HUES64 (cell line): ENCODE results near the gene FLII.

ENCODE experiments used
- H3K27ac ChIP-seq: 2 replicates; pipeline ENCODE4 v1.7.0; 2013; ENCODE audit warnings: low read depth, low read length, inconsistent platforms
- H3K27me3 ChIP-seq: 2 replicates; pipeline ENCODE4 v1.6.1; 2013; ENCODE audit warnings: mild to moderate bottlenecking, low read length; ENCODE audit not compliant: insufficient read depth
- H3K36me3 ChIP-seq: 2 replicates; pipeline ENCODE4 v1.6.1; 2013; ENCODE audit warnings: mild to moderate bottlenecking, low read length; ENCODE audit not compliant: insufficient read depth
- H3K4me1 ChIP-seq: 2 replicates; pipeline ENCODE4 v1.6.1; 2013; ENCODE audit warnings: mild to moderate bottlenecking, low read length, moderate library complexity; ENCODE audit not compliant: insufficient read depth
- H3K4me3 ChIP-seq: 2 replicates; pipeline ENCODE4 v1.5.1; 2013; ENCODE audit warnings: mild to moderate bottlenecking, low read length, moderate library complexity
- H3K9ac ChIP-seq: 2 replicates; pipeline ENCODE4 v1.6.1; 2013; ENCODE audit warnings: mild to moderate bottlenecking, low read depth, low read length
- H3K9me3 ChIP-seq: 2 replicates; pipeline ENCODE4 v1.6.1; 2013; ENCODE audit warnings: low read depth, low read length; ENCODE audit not compliant: insufficient read depth
- whole genome bisulfite sequencing: fragments of 150-250, 120-280 bp; methylation state at CpG from one replicate; pipeline ENCODE4 v1.1.7; 2013; ENCODE audit warnings: missing lambda C conversion rate; 5-methylcytosine and 5-hydroxymethylcytosine counted together

Gene FLII

DNA sequence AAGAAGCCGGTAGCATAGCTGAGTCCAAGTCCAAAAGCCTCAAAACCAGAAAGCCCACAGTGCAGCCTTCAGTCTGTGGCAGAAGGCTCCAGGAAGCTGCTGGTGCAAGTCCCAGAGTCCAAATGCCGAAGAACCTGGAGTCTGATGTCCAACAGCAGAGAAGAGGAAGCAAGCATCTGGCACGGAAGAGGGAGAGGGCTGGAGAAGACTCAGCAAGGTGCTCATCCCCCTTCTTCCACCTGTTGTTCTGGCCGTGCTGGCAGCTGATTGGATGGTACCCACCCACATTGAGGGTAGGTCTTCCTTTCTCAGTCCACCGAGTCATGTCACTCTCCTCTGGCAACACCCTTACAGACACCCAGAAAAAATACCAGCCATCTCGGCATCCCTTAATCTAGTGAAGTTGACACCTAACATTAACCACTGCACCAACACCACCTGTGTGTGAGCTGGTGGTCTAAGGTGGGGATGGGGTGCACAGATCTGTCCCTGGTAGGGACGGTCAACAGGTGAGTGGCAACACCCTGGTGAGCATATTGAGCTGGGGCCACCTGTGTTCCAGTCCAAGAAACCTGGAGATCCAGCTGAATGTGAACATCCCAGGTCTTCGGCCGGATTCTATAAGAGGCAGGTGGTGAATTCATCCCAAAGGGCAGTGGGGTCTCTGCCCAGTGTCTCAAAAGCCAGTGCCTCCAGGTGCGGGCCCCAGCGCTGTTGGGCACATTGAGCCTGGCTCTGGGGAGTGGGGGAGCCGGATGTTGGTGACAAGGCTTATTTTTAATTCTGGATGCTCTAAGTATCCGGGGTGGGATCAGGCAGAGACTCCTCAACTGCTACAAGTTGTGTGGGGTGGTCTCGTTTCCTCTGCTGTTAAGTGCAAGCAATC, 11.8 kb upstream of the FLII start:
- Histone ChIP-seq H3K4me3 (no peak overlapping the region), H3K36me3 (peaks cover 26% of the 10 kb centered on the region), H3K4me1 (peaks cover 4% of the 10 kb centered on the region; the same call in 1 of the 2 replicates), H3K27me3 (no peaks in the 10 kb centered on the region), H3K9me3 (no peaks in the 10 kb centered on the region), H3K27ac (no peak overlapping the region), H3K9ac (no peak overlapping the region)
- WGBS = 88% methylated on average over 14 of the region's 14 CpGs

DNA sequence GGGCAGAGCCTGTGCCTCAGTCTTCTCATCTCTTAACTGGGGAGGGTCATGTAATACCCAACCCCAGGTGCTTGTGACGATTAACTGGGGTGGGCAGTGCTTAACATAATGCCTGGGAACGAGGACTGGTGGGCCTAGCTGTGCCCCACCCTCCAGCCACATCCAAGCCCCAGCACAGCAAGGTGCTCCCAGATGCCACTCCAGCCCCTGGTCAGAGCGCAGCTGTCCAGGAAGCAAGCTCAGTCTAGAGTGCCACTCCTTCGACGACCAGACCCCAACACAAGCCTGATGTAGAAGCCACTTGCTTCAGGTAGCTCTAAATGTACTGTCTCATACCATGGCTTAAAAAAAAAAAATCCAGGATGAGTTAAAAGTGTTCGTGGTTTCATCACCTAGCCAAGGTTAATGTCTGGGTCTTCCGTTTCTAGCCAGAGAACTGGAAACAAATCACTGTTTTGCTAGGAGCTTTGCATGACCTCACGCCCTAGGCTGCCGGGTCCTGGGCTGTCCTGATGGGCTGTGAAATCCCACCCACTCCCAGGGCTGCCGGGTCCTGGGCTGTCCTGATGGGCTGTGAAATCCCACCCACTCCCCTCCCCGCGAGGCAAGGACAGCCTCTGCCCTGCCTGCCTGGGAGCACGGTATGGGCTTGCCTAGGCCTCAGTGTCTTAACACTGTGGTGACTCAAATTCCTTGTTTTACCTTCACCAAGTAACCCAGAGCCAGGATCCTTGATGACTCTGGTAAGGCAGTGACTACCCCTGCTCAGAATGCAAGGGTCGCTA, 9.6 kb upstream of the FLII start:
- H3K36me3 ChIP-seq = peaks cover 27% of the 10 kb centered on the region
- H3K27me3 ChIP-seq = no peaks in the 10 kb centered on the region
- no peaks in the 10 kb centered on the region for H3K9me3 ChIP-seq
- H3K4me3 ChIP-seq = no peak overlapping the region
- 43% methylated on average over 14 of the region's 14 CpGs for WGBS
- H3K4me1 ChIP-seq = peaks cover 4% of the 10 kb centered on the region; the same call in 1 of the 2 replicates
- H3K9ac ChIP-seq = no peak overlapping the region
- no peak overlapping the region for H3K27ac ChIP-seq

DNA sequence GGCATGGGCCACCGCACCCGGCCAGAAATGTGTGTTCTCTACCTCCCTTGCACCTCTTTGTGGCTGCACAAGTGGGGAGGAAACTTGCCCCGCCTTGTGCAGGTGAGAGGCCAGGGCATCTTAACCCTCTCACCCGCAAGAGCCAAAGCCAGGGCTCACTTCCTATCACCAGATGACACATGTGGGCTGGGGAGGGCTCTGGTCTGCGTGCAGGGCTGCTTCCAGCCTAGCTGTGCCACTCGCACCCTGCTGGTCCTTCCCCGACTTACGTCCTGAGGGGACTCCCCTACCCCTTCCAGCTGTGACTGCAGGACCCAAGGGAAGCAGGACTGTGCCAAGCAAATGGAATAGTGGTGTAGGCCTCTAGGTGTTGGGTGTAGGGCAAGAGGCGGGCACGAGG, 8.8 kb upstream of the FLII start:
- H3K4me1 ChIP-seq = peaks cover 4% of the 10 kb centered on the region; the same call in 1 of the 2 replicates
- H3K9ac ChIP-seq = no peak overlapping the region
- no peaks in the 10 kb centered on the region for H3K9me3 ChIP-seq
- WGBS = 84% methylated on average over 10 of the region's 10 CpGs
- peaks cover 27% of the 10 kb centered on the region for H3K36me3 ChIP-seq
- H3K27ac ChIP-seq = no peak overlapping the region
- H3K27me3 ChIP-seq = no peaks in the 10 kb centered on the region
- H3K4me3 ChIP-seq = no peak overlapping the region

DNA sequence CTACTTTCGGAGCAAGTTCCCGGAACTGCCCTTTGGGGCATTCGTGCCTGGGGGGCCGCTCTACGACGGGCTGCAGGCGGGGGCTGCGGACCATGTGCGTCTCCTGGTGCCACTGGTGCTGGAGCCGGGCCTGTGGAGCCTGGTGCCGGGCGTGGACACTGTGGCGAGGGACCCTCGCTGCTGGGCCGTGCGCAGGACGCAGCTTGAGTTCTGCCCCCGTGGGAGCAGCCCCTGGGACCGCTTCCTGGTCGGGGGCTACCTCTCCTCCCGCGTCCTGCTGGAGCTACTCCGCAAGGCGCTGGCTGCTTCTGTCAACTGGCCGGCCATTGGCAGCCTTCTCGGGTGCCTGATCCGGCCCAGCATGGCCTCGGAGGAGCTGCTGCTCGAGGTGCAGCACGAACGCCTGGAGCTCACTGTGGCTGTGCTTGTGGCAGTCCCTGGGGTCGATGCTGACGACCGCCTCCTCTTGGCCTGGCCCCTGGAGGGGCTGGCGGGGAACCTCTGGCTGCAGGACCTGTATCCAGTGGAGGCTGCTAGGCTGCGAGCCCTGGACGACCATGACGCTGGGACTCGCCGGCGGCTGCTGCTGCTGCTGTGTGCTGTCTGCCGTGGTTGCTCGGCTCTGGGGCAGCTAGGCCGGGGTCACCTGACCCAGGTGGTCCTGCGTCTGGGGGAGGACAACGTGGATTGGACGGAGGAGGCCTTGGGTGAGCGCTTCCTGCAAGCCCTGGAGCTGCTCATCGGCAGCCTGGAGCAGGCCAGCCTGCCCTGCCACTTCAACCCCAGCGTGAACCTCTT, 5.5 kb upstream of the FLII start:
- Histone ChIP-seq H3K9me3 (no peaks in the 10 kb centered on the region), H3K9ac (no peak overlapping the region), H3K4me3 (no peak overlapping the region), H3K27ac (no peak overlapping the region), H3K36me3 (peaks cover 27% of the 10 kb centered on the region), H3K27me3 (no peaks in the 10 kb centered on the region), H3K4me1 (peaks cover 16% of the 10 kb centered on the region)
- 95% methylated on average over 50 of the region's 50 CpGs for WGBS

DNA sequence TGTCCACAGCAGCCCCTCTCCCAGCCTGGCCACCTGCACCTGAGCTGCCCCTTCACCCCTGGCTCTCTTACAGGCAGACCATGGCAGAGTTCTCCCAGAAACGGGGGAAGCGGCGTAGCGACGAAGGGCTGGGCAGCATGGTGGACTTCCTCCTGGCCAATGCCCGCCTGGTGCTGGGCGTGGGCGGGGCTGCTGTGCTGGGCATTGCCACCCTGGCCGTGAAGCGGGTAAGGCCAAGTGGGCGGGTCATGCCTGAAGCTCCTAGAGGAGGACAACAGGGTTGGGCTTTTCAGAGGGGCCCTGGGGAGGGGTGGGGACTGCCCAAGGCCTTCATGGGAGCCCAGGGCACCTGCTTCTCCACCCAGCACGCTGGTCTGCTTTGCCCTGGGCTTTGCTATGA, 4.1 kb upstream of the FLII start:
- peaks cover 27% of the 10 kb centered on the region for H3K36me3 ChIP-seq
- H3K9ac ChIP-seq = no peak overlapping the region
- H3K9me3 ChIP-seq = no peaks in the 10 kb centered on the region
- no peaks in the 10 kb centered on the region for H3K27me3 ChIP-seq
- H3K4me1 ChIP-seq = peaks cover 12% of the 10 kb centered on the region
- H3K4me3 ChIP-seq = no peak overlapping the region
- no peak overlapping the region for H3K27ac ChIP-seq
- 90% methylated on average over 12 of the region's 12 CpGs for WGBS

DNA sequence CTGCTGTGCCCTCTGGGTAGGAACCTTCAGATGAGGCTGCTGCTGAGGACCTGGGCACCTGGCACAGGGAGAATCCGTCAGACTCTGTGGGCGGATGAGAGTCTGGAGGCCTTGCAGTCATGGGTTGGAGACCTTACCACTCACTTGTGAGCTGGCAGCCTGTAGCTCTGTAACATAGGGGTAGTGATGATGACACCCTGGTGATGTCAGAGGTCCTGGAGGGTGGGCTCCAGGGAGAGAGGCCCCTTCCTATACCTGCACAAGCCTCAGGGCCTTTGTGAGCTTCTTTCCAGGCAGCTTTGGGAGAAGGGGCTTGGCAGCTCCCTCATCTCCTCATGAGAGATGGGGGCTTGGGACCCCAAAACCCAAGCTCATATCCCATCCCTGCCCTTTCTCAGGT, 3.6 kb upstream of the FLII start:
- Histone ChIP-seq H3K9ac (no peak overlapping the region; the same call in 1 of the 2 replicates), H3K4me1 (peaks cover 15% of the 10 kb centered on the region), H3K36me3 (peaks cover 27% of the 10 kb centered on the region), H3K9me3 (no peaks in the 10 kb centered on the region), H3K4me3 (no peak overlapping the region; the same call in 1 of the 2 replicates), H3K27ac (no peak overlapping the region), H3K27me3 (no peaks in the 10 kb centered on the region)
- 92% methylated on average over 2 of the region's 2 CpGs for WGBS

DNA sequence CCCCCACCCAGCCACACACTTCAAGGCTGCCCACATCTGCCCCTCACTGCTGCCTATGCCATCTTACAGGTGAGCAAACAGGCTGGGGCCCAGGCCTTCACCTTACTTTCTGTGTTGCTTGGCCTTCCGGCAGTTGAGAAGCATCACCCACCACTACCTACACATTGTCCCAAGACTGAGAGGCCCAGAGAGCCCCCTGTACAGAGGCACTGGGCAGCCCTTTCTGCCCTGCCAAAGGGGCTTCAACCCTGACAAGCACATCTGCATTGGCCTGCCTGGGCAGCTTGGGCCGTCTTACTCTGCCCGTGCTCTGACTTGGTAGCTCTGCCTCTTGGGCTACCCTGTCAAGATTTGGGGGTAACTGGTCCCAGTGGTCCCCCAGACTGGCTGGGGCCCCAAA, 3.1 kb upstream of the FLII start:
- WGBS = 94% methylated on average over 3 of the region's 3 CpGs
- Histone ChIP-seq H3K27ac (no peak overlapping the region), H3K9ac (0 out of 2 replicates have a peak overlapping the region, but pooled peaks have one; percentile 74), H3K9me3 (no peaks in the 10 kb centered on the region), H3K4me3 (peak overlapping the region; percentile 83), H3K36me3 (peaks cover 29% of the 10 kb centered on the region), H3K4me1 (peaks cover 20% of the 10 kb centered on the region), H3K27me3 (no peaks in the 10 kb centered on the region)

DNA sequence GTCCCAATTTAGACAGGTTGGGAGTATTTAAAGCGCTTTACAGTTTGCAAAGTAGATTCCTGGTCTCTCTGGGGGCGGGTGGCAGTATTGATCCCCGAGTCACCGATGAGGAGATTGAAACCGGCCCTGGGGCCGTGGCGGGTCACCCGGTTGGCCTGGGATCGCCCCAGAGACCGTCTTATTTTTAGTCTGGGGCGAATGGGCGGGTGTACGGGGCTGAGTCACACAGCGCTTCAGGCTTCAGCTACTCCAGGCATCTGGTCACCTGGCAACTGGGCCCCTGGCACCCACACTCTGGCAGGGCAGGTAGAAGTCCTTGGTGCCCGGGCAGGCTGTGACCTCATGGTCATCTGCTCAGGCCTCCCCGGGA, 2.6 kb upstream of the FLII start:
- H3K9me3 ChIP-seq = no peaks in the 10 kb centered on the region
- peaks cover 34% of the 10 kb centered on the region for H3K36me3 ChIP-seq
- 13% methylated on average over 16 of the region's 16 CpGs for WGBS
- H3K4me3 ChIP-seq = peak overlapping the region; percentile 83
- H3K27me3 ChIP-seq = no peaks in the 10 kb centered on the region
- H3K9ac ChIP-seq = peak overlapping the region; percentile 74
- H3K4me1 ChIP-seq = peaks cover 20% of the 10 kb centered on the region
- peak overlapping the region; percentile 95; the same call in 1 of the 2 replicates for H3K27ac ChIP-seq

DNA sequence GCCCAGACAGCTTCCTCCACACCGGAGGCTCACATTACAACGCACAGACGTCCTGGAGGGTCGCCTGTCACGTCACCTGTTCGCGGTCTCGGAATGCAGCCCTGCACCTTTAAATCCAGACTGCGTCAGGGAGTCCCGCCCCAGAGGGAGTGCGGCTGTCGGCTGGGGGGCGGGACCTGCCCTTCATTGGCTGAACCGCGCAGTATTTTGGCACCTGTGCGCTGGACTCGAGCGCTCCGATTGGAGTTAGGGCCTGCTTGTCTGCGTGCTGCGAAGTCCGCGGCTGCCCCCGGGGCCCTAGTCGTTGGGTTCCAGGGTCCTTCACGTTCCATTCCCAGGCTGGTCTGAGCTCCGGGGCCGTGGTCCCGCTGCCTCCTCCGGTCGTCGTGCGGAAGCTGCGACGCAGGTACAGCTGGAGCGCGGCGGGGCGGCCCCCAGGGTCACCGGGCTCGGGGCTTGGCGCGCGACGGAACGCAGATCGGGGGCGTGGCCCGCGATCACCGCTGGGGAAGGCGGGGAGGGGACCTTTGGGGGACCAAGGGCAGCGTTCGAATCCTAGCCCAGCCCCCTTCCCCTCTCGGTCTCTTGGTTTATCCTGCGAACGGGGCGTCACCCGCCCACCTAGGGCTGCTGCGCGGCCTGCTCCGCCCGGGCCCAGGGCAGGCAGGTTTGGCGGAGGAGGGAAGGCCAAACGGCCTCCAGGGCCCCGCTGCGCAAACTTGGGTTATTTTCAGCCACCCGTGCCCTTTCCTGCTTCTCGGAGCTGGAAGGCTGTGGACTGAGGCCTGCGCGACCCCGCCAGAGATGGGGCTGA, 2.0 kb upstream of the FLII start, which contains the start of gene MIEF2:
TSS of gene MIEF2 (plus strand) at position 331 of the 814 bp plus-strand sequence. CDS start 2,059 bp downstream, outside the sequence.
- H3K4me1 ChIP-seq = peaks cover 20% of the 10 kb centered on the region
- H3K4me3 ChIP-seq = peak within 1 kb of the TSS; percentile 83
- peak within 1 kb of the TSS; percentile 95 for H3K27ac ChIP-seq
- peaks cover 38% of the 10 kb centered on the region for H3K36me3 ChIP-seq
- H3K27me3 ChIP-seq = no peaks in the 10 kb centered on the region
- under 1% methylated on average over 72 of the region's 72 CpGs for WGBS
- H3K9me3 ChIP-seq = no peaks in the 10 kb centered on the region
- peak within 1 kb of the TSS; percentile 74 for H3K9ac ChIP-seq
